VCaP (cell line): ENCODE results near the gene HSD3B2.

Experiments
- H3K27ac ChIP-seq: fragments of 450-650 bp; 2 replicates; pipeline ENCODE4 v1.5.1; 2017
- CTCF ChIP-seq: fragments of 450-650 bp; conservative IDR thresholded peaks from 2 replicates; pipeline ENCODE4 v1.5.1; 2017; ENCODE audit warnings: mild to moderate bottlenecking, moderate library complexity

Gene HSD3B2

GRCh38 chr1:119384591-119384990 is 30.4 kb upstream of the HSD3B2 start:
- no peak overlapping the region for H3K27ac ChIP-seq
- TF ChIP-seq CTCF, result no peak

- TF ChIP-seq CTCF, result no peak
- no peak overlapping the region for H3K27ac ChIP-seq
Measured at GRCh38 chr1:119385650-119386049, 29.3 kb upstream of the HSD3B2 start.

GRCh38 chr1:119387858-119388257 is 27.1 kb upstream of the HSD3B2 start:
- no peak overlapping the region for H3K27ac ChIP-seq
- no peak for TF ChIP-seq CTCF

GRCh38 chr1:119388450-119388849 is 26.5 kb upstream of the HSD3B2 start:
- no peak overlapping the region for H3K27ac ChIP-seq

GRCh38 chr1:119390526-119390925 is 24.4 kb upstream of the HSD3B2 start:
- H3K27ac ChIP-seq, result peak overlapping the region; percentile 68
- no peak for TF ChIP-seq CTCF

More at GRCh38 chr1:119388450-119388849, 26.5 kb upstream of the HSD3B2 start:
- no peak for TF ChIP-seq CTCF

GRCh38 chr1:119391749-119392148 is 23.2 kb upstream of the HSD3B2 start:
- no peak overlapping the region for H3K27ac ChIP-seq
- TF ChIP-seq CTCF, result no peak

GRCh38 chr1:119394085-119394484 is 20.9 kb upstream of the HSD3B2 start:
- TF ChIP-seq CTCF, result no peak
- no peak overlapping the region for H3K27ac ChIP-seq

GRCh38 chr1:119396982-119397381 is 18.0 kb upstream of the HSD3B2 start:
- H3K27ac ChIP-seq, result no peak overlapping the region
- TF ChIP-seq CTCF, result no peak
